Measurements from ENCODE around the gene DLGAP1. TPM values are rescaled to one million over a fixed set of nuclear protein-coding genes. Genes with fewer than 3 reads are reported as not detected.
"Not testable (repeated sequence)": the region's sequence is repeated elsewhere in the genome, so short reads cannot be mapped to it uniquely, and the experiment has no call there.

The DLGAP1 gene
- total and polyA plus RNA-seq, 2 donors = 0.24 to 0.41 TPM

- Histone ChIP-seq H3K27me3 (ENCODE audit: control insufficient read depth in 2 of 2, insufficient read depth in 1 of 2, low read length in 1 of 2) (no peaks in the 10 kb centered on the region), H3K4me3 (ENCODE audit: low read length in 2 of 2) (no peak overlapping the region), H3K4me1 (ENCODE audit: control insufficient read depth in 2 of 2, insufficient read depth in 2 of 2, low read length in 2 of 2) (no peaks in the 10 kb centered on the region), H3K36me3 (ENCODE audit: control insufficient read depth in 2 of 2, insufficient read depth in 2 of 2, low read length in 1 of 2) (no peaks in the 10 kb centered on the region), H3K27ac (ENCODE audit: low read depth in 1 of 2, low read length in 1 of 2) (no peak overlapping the region), H3K9me3 (ENCODE audit: control insufficient read depth in 2 of 2, insufficient read depth in 1 of 2, low read length in 1 of 2) (no peaks in the 10 kb centered on the region)
- WGBS = 96% methylated on average over 5 of the region's 5 CpGs
- DNase-seq (ENCODE audit: low read depth in 6 of 9, low spot score in 9 of 9) = no peak
These were observed 974.1 kb downstream of the DLGAP1 start for GRCh38 chr18:3480827-3481573.

GRCh38 chr18:3479978-3480509 lies 975.1 kb downstream of the DLGAP1 start:
- H3K4me1 ChIP-seq (ENCODE audit: control insufficient read depth in 2 of 2, insufficient read depth in 2 of 2, low read length in 2 of 2) = no peaks in the 10 kb centered on the region
- no peak overlapping the region for H3K27ac ChIP-seq (ENCODE audit: low read depth in 1 of 2, low read length in 1 of 2)
- 95% methylated on average over 5 of the region's 5 CpGs for WGBS
- H3K4me3 ChIP-seq (ENCODE audit: low read length in 2 of 2) = no peak overlapping the region
- no peaks in the 10 kb centered on the region for H3K36me3 ChIP-seq (ENCODE audit: control insufficient read depth in 2 of 2, insufficient read depth in 2 of 2, low read length in 1 of 2)
- H3K9me3 ChIP-seq (ENCODE audit: control insufficient read depth in 2 of 2, insufficient read depth in 1 of 2, low read length in 1 of 2) = no peaks in the 10 kb centered on the region
- no peaks in the 10 kb centered on the region for H3K27me3 ChIP-seq (ENCODE audit: control insufficient read depth in 2 of 2, insufficient read depth in 1 of 2, low read length in 1 of 2)
- no peak for DNase-seq (ENCODE audit: low read depth in 6 of 9, low spot score in 9 of 9)

DNA sequence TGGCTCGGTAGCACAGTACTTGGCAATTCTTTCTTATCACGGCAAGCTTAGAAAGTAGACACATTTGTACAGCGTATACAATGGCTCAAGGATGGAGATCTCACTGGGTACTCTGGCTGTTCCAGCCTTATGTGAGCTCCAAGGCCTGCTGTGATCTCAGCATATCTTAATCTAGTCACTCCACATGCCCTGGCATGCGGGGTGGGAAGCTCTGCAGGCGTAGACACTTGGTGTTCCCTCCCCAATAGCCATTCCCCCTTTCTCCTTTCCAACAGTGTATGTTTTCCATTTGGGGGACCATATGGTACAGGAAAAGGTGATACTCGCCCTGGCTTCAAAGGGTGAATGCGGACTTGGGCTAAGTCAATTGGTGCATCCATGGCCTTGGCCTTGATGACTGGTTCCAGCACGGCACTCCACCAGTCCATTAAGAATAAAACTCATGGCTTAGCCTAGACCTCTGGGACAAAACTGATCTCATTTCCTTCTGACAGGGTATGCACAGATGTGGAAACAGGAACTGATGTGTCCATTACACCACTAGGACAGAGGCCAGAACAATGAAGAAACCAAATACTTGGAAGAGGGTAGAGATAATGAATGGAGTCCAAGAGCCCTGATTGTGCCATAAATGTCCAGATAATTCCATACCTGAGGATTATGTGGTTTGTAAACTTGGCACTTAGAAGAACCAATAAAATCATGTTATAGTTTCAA lies 976.7 kb downstream of the DLGAP1 start:
- no peaks in the 10 kb centered on the region for H3K9me3 ChIP-seq (ENCODE audit: control insufficient read depth in 2 of 2, insufficient read depth in 1 of 2, low read length in 1 of 2)
- H3K36me3 ChIP-seq (ENCODE audit: control insufficient read depth in 2 of 2, insufficient read depth in 2 of 2, low read length in 1 of 2) = no peaks in the 10 kb centered on the region
- no peaks in the 10 kb centered on the region for H3K27me3 ChIP-seq (ENCODE audit: control insufficient read depth in 2 of 2, insufficient read depth in 1 of 2, low read length in 1 of 2)
- no peaks in the 10 kb centered on the region for H3K4me1 ChIP-seq (ENCODE audit: control insufficient read depth in 2 of 2, insufficient read depth in 2 of 2, low read length in 2 of 2)
- no peak for DNase-seq (ENCODE audit: low read depth in 6 of 9, low spot score in 9 of 9)
- WGBS = 96% methylated on average over 8 of the region's 8 CpGs
- no peak overlapping the region for H3K4me3 ChIP-seq (ENCODE audit: low read length in 2 of 2)
- no peak overlapping the region for H3K27ac ChIP-seq (ENCODE audit: low read depth in 1 of 2, low read length in 1 of 2)

- no peak for DNase-seq (ENCODE audit: low read depth in 6 of 9, low spot score in 9 of 9)
- Histone ChIP-seq H3K9me3 (ENCODE audit: control insufficient read depth in 2 of 2, insufficient read depth in 1 of 2, low read length in 1 of 2) (no peaks in the 10 kb centered on the region), H3K4me1 (ENCODE audit: control insufficient read depth in 2 of 2, insufficient read depth in 2 of 2, low read length in 2 of 2) (no peaks in the 10 kb centered on the region), H3K4me3 (ENCODE audit: low read length in 2 of 2) (no peak overlapping the region), H3K36me3 (ENCODE audit: control insufficient read depth in 2 of 2, insufficient read depth in 2 of 2, low read length in 1 of 2) (no peaks in the 10 kb centered on the region), H3K27ac (ENCODE audit: low read depth in 1 of 2, low read length in 1 of 2) (no peak overlapping the region), H3K27me3 (ENCODE audit: control insufficient read depth in 2 of 2, insufficient read depth in 1 of 2, low read length in 1 of 2) (no peaks in the 10 kb centered on the region)
- WGBS = 94% methylated on average over 18 of the region's 18 CpGs
These were observed 982.2 kb downstream of the DLGAP1 start for GRCh38 chr18:3472681-3473544.

GRCh38 chr18:3472121-3472520 lies 983.0 kb downstream of the DLGAP1 start:
- H3K27me3 ChIP-seq (ENCODE audit: control insufficient read depth in 2 of 2, insufficient read depth in 1 of 2, low read length in 1 of 2); H3K9me3 ChIP-seq (ENCODE audit: control insufficient read depth in 2 of 2, insufficient read depth in 1 of 2, low read length in 1 of 2); H3K4me1 ChIP-seq (ENCODE audit: control insufficient read depth in 2 of 2, insufficient read depth in 2 of 2, low read length in 2 of 2); DNase-seq (ENCODE audit: low read depth in 6 of 9, low spot score in 9 of 9); H3K27ac ChIP-seq (ENCODE audit: low read depth in 1 of 2, low read length in 1 of 2); H3K36me3 ChIP-seq (ENCODE audit: control insufficient read depth in 2 of 2, insufficient read depth in 2 of 2, low read length in 1 of 2); H3K4me3 ChIP-seq (ENCODE audit: low read length in 2 of 2): not testable (repeated sequence)
- WGBS = 99% methylated on average over 3 of the region's 3 CpGs

DNA sequence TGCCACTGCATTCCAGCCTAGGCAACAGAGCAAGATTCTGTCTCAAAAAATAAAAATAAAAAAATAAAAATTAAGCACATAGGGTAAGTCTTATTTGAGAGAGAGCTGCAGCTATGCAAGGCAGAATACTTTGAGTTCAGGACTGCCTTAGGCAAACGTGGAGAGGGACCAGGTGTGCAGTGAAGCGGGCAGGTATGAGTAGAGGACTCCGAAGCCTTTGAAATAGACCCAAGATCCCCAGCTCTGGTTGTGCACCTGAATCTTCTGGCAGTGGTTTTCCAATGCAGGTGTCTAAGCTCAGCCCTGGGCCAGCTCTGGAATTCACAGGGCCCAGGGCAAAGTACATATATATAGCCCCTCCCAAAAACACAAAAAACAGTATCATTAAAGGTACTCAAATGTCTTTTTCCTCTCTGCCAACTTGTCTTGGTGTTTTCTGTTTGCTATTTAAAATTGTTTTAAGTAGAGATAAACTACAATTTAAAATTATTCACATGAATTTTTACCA lies 983.9 kb downstream of the DLGAP1 start:
- no peak for DNase-seq (ENCODE audit: low read depth in 6 of 9, low spot score in 9 of 9)
- WGBS = 94% methylated on average over 3 of the region's 3 CpGs
- H3K9me3 ChIP-seq (ENCODE audit: control insufficient read depth in 2 of 2, insufficient read depth in 1 of 2, low read length in 1 of 2) = no peaks in the 10 kb centered on the region
- no peak overlapping the region for H3K4me3 ChIP-seq (ENCODE audit: low read length in 2 of 2)
- H3K36me3 ChIP-seq (ENCODE audit: control insufficient read depth in 2 of 2, insufficient read depth in 2 of 2, low read length in 1 of 2) = no peaks in the 10 kb centered on the region
- H3K4me1 ChIP-seq (ENCODE audit: control insufficient read depth in 2 of 2, insufficient read depth in 2 of 2, low read length in 2 of 2) = peaks cover 5 to 7% of the 10 kb centered on the region in 2 donors
- H3K27me3 ChIP-seq (ENCODE audit: control insufficient read depth in 2 of 2, insufficient read depth in 1 of 2, low read length in 1 of 2) = no peaks in the 10 kb centered on the region
- no peak overlapping the region for H3K27ac ChIP-seq (ENCODE audit: low read depth in 1 of 2, low read length in 1 of 2)

DNA sequence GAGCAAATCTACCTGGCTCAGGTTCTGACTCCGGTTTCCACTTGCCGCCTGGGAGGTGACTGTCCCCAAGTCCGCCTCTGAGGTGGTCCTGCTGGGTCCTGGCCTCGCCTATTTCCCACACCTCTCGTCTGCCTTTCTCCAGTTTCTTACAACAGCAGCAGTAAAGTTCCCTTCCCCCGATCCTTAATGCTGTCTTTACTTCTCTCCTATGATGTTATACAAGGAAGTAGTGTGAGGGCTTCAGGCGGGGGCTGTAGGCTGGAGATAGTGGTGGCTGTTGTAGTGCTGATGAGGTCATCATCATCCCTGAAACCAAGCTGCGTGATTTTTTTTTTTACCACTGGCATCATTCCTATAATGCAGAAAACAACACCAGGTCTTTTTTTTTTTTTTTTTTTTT lies 986.3 kb downstream of the DLGAP1 start:
- DNase-seq (ENCODE audit: low read depth in 6 of 9, low spot score in 9 of 9) = no peak
- H3K4me3 ChIP-seq (ENCODE audit: low read length in 2 of 2) = no peak overlapping the region
- H3K36me3 ChIP-seq (ENCODE audit: control insufficient read depth in 2 of 2, insufficient read depth in 2 of 2, low read length in 1 of 2) = no peaks in the 10 kb centered on the region
- peaks cover 5 to 11% of the 10 kb centered on the region in 2 donors for H3K4me1 ChIP-seq (ENCODE audit: control insufficient read depth in 2 of 2, insufficient read depth in 2 of 2, low read length in 2 of 2)
- no peaks in the 10 kb centered on the region for H3K27me3 ChIP-seq (ENCODE audit: control insufficient read depth in 2 of 2, insufficient read depth in 1 of 2, low read length in 1 of 2)
- 94% methylated on average over 8 of the region's 8 CpGs for WGBS
- no peak overlapping the region for H3K27ac ChIP-seq (ENCODE audit: low read depth in 1 of 2, low read length in 1 of 2)
- H3K9me3 ChIP-seq (ENCODE audit: control insufficient read depth in 2 of 2, insufficient read depth in 1 of 2, low read length in 1 of 2) = no peaks in the 10 kb centered on the region

GRCh38 chr18:3468066-3468705 lies 986.9 kb downstream of the DLGAP1 start:
- 98% methylated on average over 9 of the region's 9 CpGs for WGBS
- DNase-seq (ENCODE audit: low read depth in 6 of 9, low spot score in 9 of 9) = no peak
- H3K27ac ChIP-seq (ENCODE audit: low read depth in 1 of 2, low read length in 1 of 2) = no peak overlapping the region
- H3K27me3 ChIP-seq (ENCODE audit: control insufficient read depth in 2 of 2, insufficient read depth in 1 of 2, low read length in 1 of 2) = no peaks in the 10 kb centered on the region
- no peaks in the 10 kb centered on the region for H3K36me3 ChIP-seq (ENCODE audit: control insufficient read depth in 2 of 2, insufficient read depth in 2 of 2, low read length in 1 of 2)
- no peak overlapping the region for H3K4me3 ChIP-seq (ENCODE audit: low read length in 2 of 2)
- no peaks in the 10 kb centered on the region for H3K9me3 ChIP-seq (ENCODE audit: control insufficient read depth in 2 of 2, insufficient read depth in 1 of 2, low read length in 1 of 2)
- H3K4me1 ChIP-seq (ENCODE audit: control insufficient read depth in 2 of 2, insufficient read depth in 2 of 2, low read length in 2 of 2) = peaks cover 5 to 11% of the 10 kb centered on the region in 2 donors

Data from thymus (tissue), 11 donors.